ENCODE data around the gene QRICH2. TPM values are rescaled to one million over a fixed set of nuclear protein-coding genes. Genes with fewer than 3 reads are reported as not detected.
A peak's percentile ranks its signal among the peaks of the same experiment; 100 is the strongest.

QRICH2 gene
- total and polyA plus RNA-seq, 9 of the 15 experiments (the other 6 are each of a cell fraction or from before 2014, with no cell fraction given) = 0.03 to 1.6 (median 0.81) TPM

- peak; percentile 30; the same call in 1 of the 2 replicates for TF ChIP-seq REST (IDR thresholded peaks at IDR 0.05; ENCODE audit: borderline replicate concordance)
- TF ChIP-seq REST (CRISPR knock-in tag; IDR thresholded peaks at IDR 0.05; ENCODE audit: low read depth) = no peak
- TF ChIP-seq WHSC1 (IDR thresholded peaks at IDR 0.05; ENCODE audit: low read length) = no peak
- 0 out of 2 replicates have a peak, but pooled peaks have one; percentile 28 for TF ChIP-seq ZNF197 (CRISPR knock-in tag; IDR thresholded peaks at IDR 0.05; ENCODE audit: low read depth)
- TF ChIP-seq C11orf30 (IDR thresholded peaks at IDR 0.05; ENCODE audit: low read depth) = peak; percentile 85
- TF ChIP-seq PHB (CRISPR knock-in tag; IDR thresholded peaks at IDR 0.05) = no peak
- TF ChIP-seq FIP1L1 (IDR thresholded peaks at IDR 0.05; ENCODE audit: low read depth, low read length, poor library complexity, severe bottlenecking) = no peak
- 0 out of 2 replicates have a peak, but pooled peaks have one; percentile 25 for TF ChIP-seq MITF (IDR thresholded peaks at IDR 0.05)
- TF ChIP-seq MCM7 (IDR thresholded peaks at IDR 0.05) = no peak
- TF ChIP-seq MED1 (CRISPR knock-in tag; IDR thresholded peaks at IDR 0.05; ENCODE audit: borderline replicate concordance) = no peak
- TF ChIP-seq PTRF (tag; IDR thresholded peaks at IDR 0.05) = no peak
- no peak for TF ChIP-seq TEAD1 (CRISPR knock-in tag; IDR thresholded peaks at IDR 0.05)
- TF ChIP-seq, protein P1, sequence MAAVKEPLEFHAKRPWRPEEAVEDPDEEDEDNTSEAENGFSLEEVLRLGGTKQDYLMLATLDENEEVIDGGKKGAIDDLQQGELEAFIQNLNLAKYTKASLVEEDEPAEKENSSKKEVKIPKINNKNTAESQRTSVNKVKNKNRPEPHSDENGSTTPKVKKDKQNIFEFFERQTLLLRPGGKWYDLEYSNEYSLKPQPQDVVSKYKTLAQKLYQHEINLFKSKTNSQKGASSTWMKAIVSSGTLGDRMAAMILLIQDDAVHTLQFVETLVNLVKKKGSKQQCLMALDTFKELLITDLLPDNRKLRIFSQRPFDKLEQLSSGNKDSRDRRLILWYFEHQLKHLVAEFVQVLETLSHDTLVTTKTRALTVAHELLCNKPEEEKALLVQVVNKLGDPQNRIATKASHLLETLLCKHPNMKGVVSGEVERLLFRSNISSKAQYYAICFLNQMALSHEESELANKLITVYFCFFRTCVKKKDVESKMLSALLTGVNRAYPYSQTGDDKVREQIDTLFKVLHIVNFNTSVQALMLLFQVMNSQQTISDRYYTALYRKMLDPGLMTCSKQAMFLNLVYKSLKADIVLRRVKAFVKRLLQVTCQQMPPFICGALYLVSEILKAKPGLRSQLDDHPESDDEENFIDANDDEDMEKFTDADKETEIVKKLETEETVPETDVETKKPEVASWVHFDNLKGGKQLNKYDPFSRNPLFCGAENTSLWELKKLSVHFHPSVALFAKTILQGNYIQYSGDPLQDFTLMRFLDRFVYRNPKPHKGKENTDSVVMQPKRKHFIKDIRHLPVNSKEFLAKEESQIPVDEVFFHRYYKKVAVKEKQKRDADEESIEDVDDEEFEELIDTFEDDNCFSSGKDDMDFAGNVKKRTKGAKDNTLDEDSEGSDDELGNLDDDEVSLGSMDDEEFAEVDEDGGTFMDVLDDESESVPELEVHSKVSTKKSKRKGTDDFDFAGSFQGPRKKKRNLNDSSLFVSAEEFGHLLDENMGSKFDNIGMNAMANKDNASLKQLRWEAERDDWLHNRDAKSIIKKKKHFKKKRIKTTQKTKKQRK (IDR thresholded peaks at IDR 0.05; ENCODE audit: borderline replicate concordance, low read depth, low read length) = no peak
- TF ChIP-seq COPS2 (conservative IDR thresholded peaks at IDR 0.05) = no peak
- TF ChIP-seq, protein P2, sequence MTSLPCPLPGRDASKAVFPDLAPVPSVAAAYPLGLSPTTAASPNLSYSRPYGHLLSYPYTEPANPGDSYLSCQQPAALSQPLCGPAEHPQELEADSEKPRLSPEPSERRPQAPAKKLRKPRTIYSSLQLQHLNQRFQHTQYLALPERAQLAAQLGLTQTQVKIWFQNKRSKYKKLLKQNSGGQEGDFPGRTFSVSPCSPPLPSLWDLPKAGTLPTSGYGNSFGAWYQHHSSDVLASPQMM (CRISPR knock-in tag; IDR thresholded peaks at IDR 0.05) = no peak
- TF ChIP-seq NR2F6 (CRISPR knock-in tag; IDR thresholded peaks at IDR 0.05) = no peak
Measured at GRCh38 chr17:76345377-76345974, 37.4 kb upstream of the QRICH2 start (continued).

Data from K562 (cell line).